CMK (cell line): ENCODE measurements around the gene PROB1.
"Not testable (repeated sequence)": the region's sequence is repeated elsewhere in the genome, so short reads cannot be mapped to it uniquely, and the experiment has no call there.

Experiments used
- DNase-seq: peaks from one replicate; pipeline ENCODE4 v3.0.0-alpha.2; 2010; ENCODE audit warnings: low read depth

PROB1 gene

DNA sequence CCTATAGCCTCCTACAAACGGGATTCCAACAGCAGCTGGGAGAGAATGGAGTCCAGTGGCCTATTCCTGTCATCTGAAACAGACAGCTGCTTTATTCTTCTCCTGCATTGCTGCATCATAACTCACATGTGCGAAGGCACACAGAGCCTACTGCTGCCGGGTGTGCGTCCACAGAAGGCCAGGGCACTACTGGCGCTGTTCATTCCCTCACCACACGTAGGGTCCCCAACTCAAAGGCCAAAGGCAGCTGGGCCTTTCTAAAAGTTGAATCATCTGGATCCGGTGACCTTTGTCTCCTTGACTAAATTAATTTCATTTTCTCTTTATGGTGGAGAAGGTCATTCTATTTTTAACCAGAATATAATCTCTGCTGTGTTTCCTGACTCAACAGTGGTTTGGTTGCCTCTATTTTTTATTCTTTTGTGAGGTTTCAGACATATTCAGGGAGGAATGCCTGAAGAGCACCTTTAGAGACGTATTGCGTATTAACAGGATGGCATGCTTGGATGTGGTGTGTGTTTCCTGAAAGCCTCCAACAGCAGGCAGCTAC, 19.8 kb upstream of the PROB1 start:
- DNase-seq = no peak

DNA sequence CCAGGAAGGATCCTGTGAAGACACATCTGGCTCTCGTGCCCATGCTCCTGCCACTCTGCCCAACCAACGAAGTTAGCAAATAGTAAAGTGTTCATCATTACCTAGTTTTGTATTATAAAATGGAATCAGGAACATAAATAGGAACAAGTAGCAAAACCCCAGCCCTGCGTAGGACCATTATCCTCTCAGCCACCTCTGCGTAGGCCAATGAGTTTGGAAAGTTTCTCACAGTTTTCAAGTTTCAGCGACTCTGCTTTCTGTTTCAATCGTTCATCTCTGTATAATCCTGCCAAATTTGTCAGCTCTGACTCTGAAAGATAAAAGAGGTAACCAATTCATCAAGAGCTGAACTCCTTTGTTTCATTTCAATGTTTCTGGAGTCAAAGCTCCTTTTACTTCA, 19.1 kb upstream of the PROB1 start:
- DNase-seq = no peak

- no peak for DNase-seq
These were observed 18.2 kb upstream of the PROB1 start for GRCh38 chr5:139413153-139413552.

DNA sequence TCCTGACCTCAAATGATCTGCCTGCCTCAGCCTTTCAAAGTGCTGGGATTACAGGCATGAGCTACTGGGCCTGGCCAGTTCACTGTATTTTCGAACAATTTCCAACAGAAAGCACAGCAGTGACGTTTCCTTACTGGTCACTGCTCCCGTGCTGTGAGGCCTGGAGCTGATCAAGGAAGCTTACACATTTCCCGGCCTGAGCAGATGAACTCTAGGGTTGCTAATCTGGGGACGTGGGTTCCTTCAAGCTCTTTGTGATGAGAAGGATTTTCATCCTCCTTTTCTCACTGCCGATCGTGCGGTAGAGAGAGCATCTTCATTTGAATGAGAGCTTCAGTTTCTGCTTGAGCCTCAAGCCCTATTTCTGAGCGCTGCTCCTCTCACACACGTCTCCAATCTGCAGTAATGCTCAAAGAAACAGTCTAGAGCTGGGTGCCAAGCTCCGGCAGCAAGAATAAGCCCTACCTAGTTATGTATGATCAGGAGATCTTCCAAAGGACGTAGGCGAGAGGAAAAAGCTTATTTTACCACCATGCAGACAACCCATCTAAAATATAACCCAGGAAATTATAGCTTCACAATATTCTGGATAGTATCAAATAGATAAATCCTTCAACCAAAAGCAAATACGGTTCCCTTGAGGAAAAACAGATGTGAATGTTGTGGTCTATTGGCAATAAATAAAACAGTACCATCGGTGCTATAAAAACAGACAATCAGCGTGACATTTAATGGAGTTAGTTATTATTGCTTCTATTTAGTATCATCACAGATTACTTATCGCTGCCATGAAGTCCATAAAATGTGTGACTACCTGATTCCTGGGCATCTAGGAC, 16.3 kb upstream of the PROB1 start:
- DNase-seq = no peak

- no peak for DNase-seq
These were observed 15.5 kb upstream of the PROB1 start for GRCh38 chr5:139410121-139410992.

DNA sequence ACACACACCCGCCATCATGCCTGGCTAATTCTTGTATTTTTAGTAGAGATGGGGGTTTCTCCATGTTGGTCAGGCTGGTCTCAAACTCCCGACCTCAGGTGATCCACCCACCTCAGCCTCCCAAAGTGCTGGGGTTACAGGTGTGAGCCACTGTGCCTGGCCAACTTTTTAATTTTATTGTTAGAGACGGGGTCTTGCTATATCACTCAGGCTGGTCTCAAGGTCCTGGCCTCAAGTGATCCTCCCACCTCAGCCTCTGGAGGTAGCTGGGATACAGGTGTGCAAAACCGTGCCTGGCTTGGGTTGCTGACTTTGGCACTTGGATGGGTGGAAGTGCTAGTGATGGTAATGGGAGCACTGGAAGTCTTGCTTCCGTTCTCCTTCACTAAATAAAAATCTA, 14.2 kb upstream of the PROB1 start:
- DNase-seq = not testable (repeated sequence)

DNA sequence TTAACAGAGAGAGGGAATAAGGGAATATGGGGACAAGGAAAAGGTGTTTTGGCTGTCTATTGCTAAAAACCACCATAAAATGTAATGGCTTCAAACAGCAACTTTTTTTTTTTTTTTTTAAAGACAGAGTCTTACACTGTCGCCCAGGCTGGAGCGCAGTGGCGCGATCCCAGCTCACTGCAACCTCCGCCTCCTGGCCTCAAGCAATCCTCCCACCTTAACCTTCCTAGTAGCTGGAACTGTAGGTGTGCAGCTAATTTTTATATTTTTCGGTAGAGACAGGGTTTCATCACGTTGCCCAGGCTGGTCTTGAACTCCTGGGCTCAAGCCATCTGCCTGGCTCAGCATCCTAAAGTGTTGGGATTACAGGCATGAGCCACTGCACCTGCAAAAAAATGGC, 13.3 kb upstream of the PROB1 start:
- no peak for DNase-seq

- DNase-seq = no peak
These were observed 12.6 kb upstream of the PROB1 start for GRCh38 chr5:139407517-139407916.

- DNase-seq = no peak
These were observed 12.1 kb upstream of the PROB1 start for GRCh38 chr5:139406963-139407362.

- no peak for DNase-seq
These were observed 9.6 kb upstream of the PROB1 start for GRCh38 chr5:139404484-139404840.

GRCh38 chr5:139403787-139404483, 9.0 kb upstream of the PROB1 start, which contains the start of gene SPATA24:
Gene SPATA24, minus strand, starts transcription at chr5:139404089. Its CDS starts 29 bp downstream, at chr5:139404060.
- peak; percentile 81 for DNase-seq

GRCh38 chr5:139403418-139403786, 8.5 kb upstream of the PROB1 start:
- DNase-seq = no peak

DNA sequence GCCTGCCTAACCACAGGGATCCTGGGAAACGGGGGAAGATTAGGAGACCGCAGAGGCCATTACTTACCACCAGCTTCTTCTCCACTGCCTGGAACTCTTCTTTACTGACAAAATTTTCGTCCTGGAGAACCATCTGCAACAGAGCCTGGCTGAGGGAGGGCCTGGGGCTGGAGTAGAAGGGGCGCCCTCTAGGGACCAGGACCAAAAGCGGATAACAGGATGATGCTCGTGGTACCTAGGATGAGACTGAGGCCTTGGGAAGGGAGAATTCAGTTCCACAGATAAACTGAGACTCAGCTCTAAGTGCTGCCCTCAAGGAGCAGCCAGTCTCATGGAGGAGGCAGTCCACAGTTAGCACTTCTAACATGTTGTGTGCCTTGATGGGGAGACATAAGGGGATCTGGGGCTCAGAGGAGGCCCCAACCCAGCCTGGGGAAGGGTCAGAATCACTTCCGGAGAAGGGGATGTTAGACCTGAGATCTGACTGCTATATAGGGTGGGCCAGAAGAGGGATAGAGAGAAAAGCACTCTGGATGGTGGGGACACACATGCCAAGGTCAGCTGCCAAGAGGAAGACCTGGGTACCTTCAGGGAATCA, 7.8 kb upstream of the PROB1 start:
- DNase-seq = no peak

GRCh38 chr5:139401546-139401945, 6.6 kb upstream of the PROB1 start:
- DNase-seq = no peak

DNA sequence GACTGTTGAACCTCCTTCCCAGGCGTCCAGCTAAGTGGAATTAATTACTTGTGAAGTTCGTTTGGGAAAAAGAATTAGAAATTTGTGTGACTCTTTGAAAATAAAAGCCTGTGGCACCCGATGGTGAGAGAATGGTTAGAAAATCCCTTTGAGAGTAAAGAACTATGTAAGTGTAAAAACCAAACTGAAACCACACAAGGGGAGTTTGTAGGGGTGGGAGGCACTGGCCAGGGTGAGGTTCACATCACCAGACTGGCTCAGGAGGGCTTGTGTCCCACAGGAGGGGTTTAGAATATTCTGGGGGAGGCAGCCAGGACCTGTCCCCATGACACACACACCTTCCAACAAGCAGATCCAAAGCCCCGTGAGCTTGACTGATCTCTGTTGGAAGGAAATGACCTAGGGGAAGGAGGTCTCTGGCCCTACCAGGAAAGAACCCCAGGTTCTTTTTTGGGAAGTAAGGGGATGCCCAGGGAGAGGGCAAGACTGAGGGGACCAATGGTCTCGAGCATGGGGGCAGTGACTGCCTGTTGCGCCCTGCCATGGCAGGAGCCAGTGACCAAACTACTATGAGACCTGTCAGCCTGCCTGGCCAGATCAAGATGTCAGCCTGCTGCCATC, 4.7 kb upstream of the PROB1 start:
- DNase-seq = no peak

DNA sequence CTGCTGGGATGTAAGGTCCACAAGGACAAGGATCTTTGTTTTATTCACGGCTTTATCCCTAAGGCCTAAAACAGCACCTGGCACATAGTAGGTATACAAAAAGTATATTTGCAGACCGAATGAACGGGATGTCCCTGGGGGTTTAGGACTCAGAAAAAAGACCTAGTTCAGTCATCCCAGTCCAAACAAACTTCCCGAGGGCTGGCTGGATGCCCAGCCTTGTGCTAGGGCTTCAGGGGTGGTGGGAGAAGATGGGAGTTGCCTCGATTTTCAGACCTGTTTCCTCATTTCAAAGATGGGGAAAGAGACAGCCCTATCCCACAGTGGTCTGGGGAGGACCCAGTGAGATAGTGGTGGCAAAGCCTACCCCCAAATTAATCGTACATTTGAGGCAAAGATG, 3.0 kb upstream of the PROB1 start:
- DNase-seq = no peak

DNA sequence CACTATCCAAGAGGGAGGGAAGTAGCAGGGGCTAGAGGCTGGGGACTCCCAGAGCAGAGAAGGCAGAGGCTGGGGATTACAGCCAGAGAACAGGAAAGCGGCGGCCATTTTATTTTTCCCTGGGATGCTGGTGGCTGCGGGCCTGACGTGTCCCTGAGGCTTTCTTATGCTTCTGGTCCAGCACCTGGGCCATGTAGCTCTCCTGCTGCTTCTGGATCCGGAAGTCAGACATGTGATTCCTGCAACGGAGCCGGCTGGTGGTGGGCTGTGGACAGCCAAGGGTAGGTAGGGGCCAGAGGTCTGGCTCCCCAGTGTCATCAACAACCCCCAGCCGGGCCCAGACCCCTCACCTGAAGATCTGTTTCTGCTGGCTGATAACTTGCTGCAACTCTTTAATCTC, 1.8 kb upstream of the PROB1 start:
- no peak for DNase-seq

GRCh38 chr5:139395844-139396640, 1.1 kb upstream of the PROB1 start:
- no peak for DNase-seq

- DNase-seq = no peak
These were observed 716 bp downstream of the PROB1 start for GRCh38 chr5:139394123-139394653.

DNA sequence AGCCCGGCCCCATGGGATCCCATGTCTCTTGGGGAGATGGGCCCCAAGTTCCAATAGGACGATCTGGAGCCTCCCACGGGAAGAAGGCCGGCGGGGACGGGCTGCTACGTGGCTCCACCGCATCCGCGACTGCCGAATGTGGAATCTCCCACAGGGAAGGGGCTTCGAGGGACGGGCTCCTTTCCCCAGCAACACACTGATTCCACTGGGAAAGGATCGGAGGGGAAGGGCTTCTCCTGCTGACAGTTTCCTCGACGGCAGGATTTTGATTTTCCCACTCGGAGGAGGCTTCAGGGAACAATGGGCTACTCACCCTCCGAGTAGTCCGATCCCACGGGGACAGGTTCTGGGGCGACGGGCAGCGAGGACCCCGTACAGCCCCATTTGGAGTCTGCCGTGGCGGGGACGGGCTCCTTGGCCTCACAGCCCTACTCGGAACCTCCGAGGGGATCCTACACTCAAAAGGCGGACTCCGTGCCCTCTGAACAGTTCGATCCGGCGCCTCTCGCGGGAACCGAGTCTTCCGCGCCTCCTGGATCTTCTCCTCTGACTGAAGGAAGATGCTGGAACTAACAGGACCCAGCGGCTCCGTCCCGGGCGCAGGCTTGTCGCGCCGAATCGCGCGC, 1.3 kb downstream of the PROB1 start:
- no peak for DNase-seq
